ENCODE results near the gene SOSTDC1.

SOSTDC1 gene

GRCh38 chr7:16420329-16420648, 45.2 kb downstream of the SOSTDC1 start:
- DNase-seq (ENCODE audit: low read depth in 4 of 4, low spot score in 1 of 4), result no peak

- DNase-seq (ENCODE audit: low read depth in 4 of 4, low spot score in 1 of 4), result no peak
Measured at GRCh38 chr7:16419859-16420258, 45.7 kb downstream of the SOSTDC1 start.

DNA sequence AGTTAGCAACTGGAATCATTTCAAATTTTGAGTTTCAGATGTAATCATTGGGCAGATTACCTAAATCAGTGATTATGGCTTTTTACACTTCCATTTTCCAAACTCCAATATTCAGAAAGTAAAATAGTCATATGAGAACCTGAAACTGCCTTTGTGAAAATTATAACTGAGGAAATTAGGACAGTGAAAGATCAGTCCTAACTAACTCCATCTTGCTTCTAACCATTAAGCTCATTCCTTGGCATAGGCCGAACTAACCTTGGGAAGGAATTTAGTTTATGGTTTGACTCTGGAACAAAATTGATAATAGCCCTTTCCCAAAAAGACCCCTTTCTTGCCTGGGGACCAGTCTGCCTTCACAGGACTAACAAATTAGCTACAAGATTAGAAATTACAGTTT, 46.4 kb downstream of the SOSTDC1 start:
- DNase-seq (ENCODE audit: low read depth in 4 of 4, low spot score in 1 of 4), result no peak

DNA sequence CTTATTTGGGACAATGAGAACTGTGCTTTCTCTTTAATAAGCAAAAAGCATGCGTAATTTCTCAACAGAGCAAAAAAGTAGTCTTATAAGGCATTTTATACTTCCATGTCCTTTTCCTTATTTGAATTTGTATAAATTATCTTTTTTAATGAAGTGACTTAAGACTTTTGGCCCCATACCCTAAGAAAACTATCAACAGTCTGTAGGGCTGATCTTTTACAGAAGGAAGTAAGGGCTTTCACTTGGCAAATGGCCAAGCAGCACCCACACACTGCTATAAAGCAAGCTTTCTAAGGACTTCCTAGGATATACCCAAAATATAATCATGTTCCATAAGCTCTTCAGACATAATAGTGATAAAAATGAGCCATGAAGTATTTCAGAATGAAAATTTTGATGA, 47.6 kb downstream of the SOSTDC1 start:
- DNase-seq (ENCODE audit: low read depth in 4 of 4, low spot score in 1 of 4), result no peak

DNA sequence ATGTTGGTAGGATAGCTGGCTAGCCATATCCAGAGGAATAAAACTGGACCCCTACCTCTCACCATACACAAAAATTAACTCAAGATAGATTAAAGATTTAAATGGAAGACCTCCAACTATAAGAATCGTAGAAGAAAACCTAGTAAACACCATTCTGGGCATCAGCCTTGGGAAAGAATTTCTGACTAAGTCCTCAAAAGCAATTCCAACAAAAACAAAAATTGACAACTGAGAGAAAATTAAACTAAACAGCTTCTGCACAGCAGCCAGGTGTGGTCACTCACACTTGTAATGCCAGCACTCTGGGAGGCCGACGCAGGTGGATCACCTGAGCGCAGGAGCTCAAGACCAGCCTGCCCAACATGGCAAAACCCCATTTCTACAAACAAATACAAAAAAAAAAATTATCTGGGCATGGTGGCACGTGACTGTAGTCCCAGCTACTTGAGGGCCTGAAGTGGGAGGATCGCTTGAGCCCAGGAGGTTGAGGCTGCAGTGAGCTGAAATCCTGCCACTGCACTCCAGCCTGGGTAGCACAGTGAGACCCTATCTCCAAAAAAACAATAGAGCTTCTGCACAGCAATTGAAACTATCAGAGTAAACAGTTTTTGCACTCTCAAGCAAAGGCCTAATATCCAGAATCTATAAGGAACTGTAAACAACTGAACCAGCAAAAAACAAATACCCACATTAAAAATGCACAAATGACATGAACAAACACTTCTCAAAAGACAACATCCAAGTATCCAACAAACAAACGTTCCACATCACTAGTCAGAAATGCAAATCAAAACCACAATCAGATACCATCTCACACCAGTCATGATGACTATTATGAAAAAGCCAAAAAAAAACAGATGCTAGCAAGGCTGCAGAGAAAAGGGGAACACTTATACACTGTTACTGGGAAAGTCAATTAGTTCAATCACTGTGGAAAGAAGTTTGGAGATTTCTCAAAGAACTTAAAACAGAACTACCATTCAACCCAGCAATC, 49.0 kb downstream of the SOSTDC1 start:
- no peak for DNase-seq (ENCODE audit: low read depth in 4 of 4, low spot score in 1 of 4)

DNA sequence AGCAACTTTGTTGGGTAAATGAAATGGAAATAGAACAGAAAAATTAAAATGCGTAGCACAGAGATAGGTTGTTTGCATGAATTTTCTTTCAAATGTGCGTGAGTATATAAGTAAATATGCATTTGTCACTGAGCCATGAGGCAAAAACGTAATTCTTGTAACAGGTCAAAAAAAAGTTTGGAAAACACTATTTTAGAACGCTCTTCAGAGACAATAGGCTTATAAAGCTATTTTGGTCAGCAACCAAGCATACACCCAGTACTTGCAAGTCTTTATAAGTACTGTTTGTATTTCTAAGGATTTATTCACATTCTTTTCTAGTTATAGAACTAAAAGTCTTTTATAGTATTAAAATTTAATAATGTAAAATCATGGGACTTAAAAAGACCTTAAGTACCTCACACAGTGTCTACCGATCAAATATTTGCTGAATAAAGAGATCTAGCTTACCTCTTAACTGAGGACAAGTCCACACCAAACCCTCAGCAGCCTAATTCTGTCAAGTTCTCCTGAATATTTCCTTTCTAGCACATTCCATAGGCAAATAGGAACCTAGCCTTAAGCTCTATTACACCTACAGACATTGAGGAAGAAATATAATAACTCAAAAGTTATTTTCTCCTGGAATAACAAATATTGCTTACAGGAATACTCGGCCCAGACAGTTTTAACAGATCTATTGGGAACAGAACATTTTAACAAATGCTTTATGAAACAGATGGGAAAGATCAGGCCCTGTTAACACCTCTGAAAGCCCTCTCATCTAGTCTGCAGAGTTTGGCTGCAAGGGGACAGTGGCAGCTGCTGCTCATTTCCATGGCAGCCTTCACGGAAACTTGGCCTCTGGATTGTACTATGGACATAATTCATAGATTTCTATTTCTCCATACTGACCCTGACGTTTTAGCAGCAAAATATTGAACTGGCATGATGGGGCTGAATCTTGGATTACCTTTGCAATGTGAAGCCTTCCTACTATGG, 53.0 kb downstream of the SOSTDC1 start:
- DNase-seq (ENCODE audit: low read depth in 4 of 4, low spot score in 1 of 4), result no peak

All from stimulated activated CD4-positive, alpha-beta T cell treated with anti-CD3 and anti-CD28 coated beads, Interleukin-1b, Interleukin-23, amount 100 ng/mL, for 24 hours (primary cell).